GM21825 (cell line): ENCODE data around the gene THADA.

Experiments
- ATAC-seq: cut with Tn5 transposase; IDR thresholded peaks from one replicate; pipeline ENCODE4 v1.9.1; 2021; ENCODE audit warnings: mild to moderate bottlenecking, moderate library complexity; ENCODE audit not compliant: unreplicated experiment

The THADA gene

GRCh38 chr2:43217228-43218154, 378.3 kb downstream of the THADA start:
- ATAC-seq: no peak

GRCh38 chr2:43216629-43217028, 379.2 kb downstream of the THADA start:
- no peak for ATAC-seq

- ATAC-seq: no peak
Observed at GRCh38 chr2:43215673-43216255, 380.1 kb downstream of the THADA start.

- ATAC-seq: no peak
Observed at GRCh38 chr2:43214253-43214652, 381.6 kb downstream of the THADA start.

- ATAC-seq: no peak
Observed at GRCh38 chr2:43212931-43213330, 382.9 kb downstream of the THADA start.

- no peak for ATAC-seq
Observed at GRCh38 chr2:43212216-43212835, 383.5 kb downstream of the THADA start.

GRCh38 chr2:43210467-43211303, 385.2 kb downstream of the THADA start:
- ATAC-seq: no peak

- no peak for ATAC-seq
Observed at GRCh38 chr2:43210125-43210466, 385.7 kb downstream of the THADA start.

GRCh38 chr2:43209204-43209717, 386.6 kb downstream of the THADA start:
- ATAC-seq: no peak

GRCh38 chr2:43207553-43208300, 388.1 kb downstream of the THADA start:
- ATAC-seq: no peak

- no peak for ATAC-seq
Observed at GRCh38 chr2:43206602-43207001, 389.2 kb downstream of the THADA start.

GRCh38 chr2:43203373-43203772, 392.5 kb downstream of the THADA start:
- no peak for ATAC-seq

- no peak for ATAC-seq
Observed at GRCh38 chr2:43202289-43202688, 393.5 kb downstream of the THADA start.

GRCh38 chr2:43201497-43201896, 394.3 kb downstream of the THADA start:
- no peak for ATAC-seq

GRCh38 chr2:43201016-43201415, 394.8 kb downstream of the THADA start:
- no peak for ATAC-seq

- ATAC-seq: no peak
Observed at GRCh38 chr2:43199492-43200488, 396.0 kb downstream of the THADA start.

GRCh38 chr2:43198263-43198662, 397.6 kb downstream of the THADA start:
- no peak for ATAC-seq

- ATAC-seq: no peak
Observed at GRCh38 chr2:43197588-43197896, 398.3 kb downstream of the THADA start.
